AG08395 (cell line): ENCODE measurements around the gene GPX4.

Experiments
- DNase-seq: peaks from one replicate; pipeline ENCODE4 v3.0.0; 2012; ENCODE audit warnings: mixed read lengths, low spot score

The GPX4 gene

GRCh38 chr19:1068009-1069001 is 35.5 kb upstream of the GPX4 start:
- DNase-seq, result no peak

GRCh38 chr19:1069009-1069779 is 34.6 kb upstream of the GPX4 start:
- no peak for DNase-seq

- DNase-seq, result no peak
These were observed 33.2 kb upstream of the GPX4 start for GRCh38 chr19:1070576-1070930.

GRCh38 chr19:1070931-1071791 is 32.6 kb upstream of the GPX4 start:
- DNase-seq, result peak; percentile 38

- no peak for DNase-seq
These were observed 31.3 kb upstream of the GPX4 start for GRCh38 chr19:1072371-1073015.

GRCh38 chr19:1073063-1073955 is 30.5 kb upstream of the GPX4 start:
- no peak for DNase-seq

- DNase-seq, result no peak
These were observed 29.8 kb upstream of the GPX4 start for GRCh38 chr19:1073956-1074517.

- DNase-seq, result no peak
These were observed 29.1 kb upstream of the GPX4 start for GRCh38 chr19:1074544-1075283.

GRCh38 chr19:1076046-1076386 is 27.8 kb upstream of the GPX4 start:
- DNase-seq, result no peak

GRCh38 chr19:1076951-1077350 is 26.8 kb upstream of the GPX4 start:
- no peak for DNase-seq

- no peak for DNase-seq
These were observed 24.2 kb upstream of the GPX4 start for GRCh38 chr19:1079566-1080111.

- no peak for DNase-seq
These were observed 23.2 kb upstream of the GPX4 start for GRCh38 chr19:1080360-1081161.

GRCh38 chr19:1081301-1082164 is 22.3 kb upstream of the GPX4 start:
- no peak for DNase-seq

- DNase-seq, result no peak
These were observed 21.4 kb upstream of the GPX4 start for GRCh38 chr19:1082165-1082927.

- DNase-seq, result no peak
These were observed 20.6 kb upstream of the GPX4 start for GRCh38 chr19:1082928-1083816.
